ENCODE data around the gene TRAP1.

Gene TRAP1

GRCh38 chr16:3745751-3746355 is 28.5 kb upstream of the TRAP1 start:
- TF ChIP-seq TEAD4 (IDR thresholded peaks at IDR 0.05) (no peak), EP300 (IDR thresholded peaks at IDR 0.05; ENCODE audit: borderline replicate concordance) (no peak), TAF1 (IDR thresholded peaks at IDR 0.05; ENCODE audit: low read depth) (no peak), RAD21 (IDR thresholded peaks at IDR 0.05; ENCODE audit: low read depth) (no peak), CREB1 (IDR thresholded peaks at IDR 0.05; ENCODE audit: low read depth) (no peak), NFIC (IDR thresholded peaks at IDR 0.05) (no peak), FOXM1 (IDR thresholded peaks at IDR 0.05; ENCODE audit: borderline replicate concordance, low read depth) (no peak)

GRCh38 chr16:3744018-3744417 is 26.7 kb upstream of the TRAP1 start:
- TF ChIP-seq CREB1 (IDR thresholded peaks at IDR 0.05; ENCODE audit: low read depth) (no peak), CEBPB (IDR thresholded peaks at IDR 0.05) (no peak), YY1 (IDR thresholded peaks at IDR 0.05; ENCODE audit: low read depth) (no peak), ZBTB7A (IDR thresholded peaks at IDR 0.05; ENCODE audit: low read depth) (no peak), RAD21 (IDR thresholded peaks at IDR 0.05; ENCODE audit: low read depth) (no peak), TEAD4 (IDR thresholded peaks at IDR 0.05) (no peak), EP300 (IDR thresholded peaks at IDR 0.05; ENCODE audit: borderline replicate concordance) (no peak), TCF12 (IDR thresholded peaks at IDR 0.05; ENCODE audit: low read depth) (no peak), FOXM1 (IDR thresholded peaks at IDR 0.05; ENCODE audit: borderline replicate concordance, low read depth) (no peak), TAF1 (IDR thresholded peaks at IDR 0.05; ENCODE audit: low read depth) (no peak), NFIC (IDR thresholded peaks at IDR 0.05) (no peak), USF1 (IDR thresholded peaks at IDR 0.05) (no peak), EGR1 (IDR thresholded peaks at IDR 0.05) (no peak)
- TF ChIP-seq, protein P1, sequence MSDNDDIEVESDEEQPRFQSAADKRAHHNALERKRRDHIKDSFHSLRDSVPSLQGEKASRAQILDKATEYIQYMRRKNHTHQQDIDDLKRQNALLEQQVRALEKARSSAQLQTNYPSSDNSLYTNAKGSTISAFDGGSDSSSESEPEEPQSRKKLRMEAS (IDR thresholded peaks at IDR 0.05) = no peak
- TF ChIP-seq, protein P2, sequence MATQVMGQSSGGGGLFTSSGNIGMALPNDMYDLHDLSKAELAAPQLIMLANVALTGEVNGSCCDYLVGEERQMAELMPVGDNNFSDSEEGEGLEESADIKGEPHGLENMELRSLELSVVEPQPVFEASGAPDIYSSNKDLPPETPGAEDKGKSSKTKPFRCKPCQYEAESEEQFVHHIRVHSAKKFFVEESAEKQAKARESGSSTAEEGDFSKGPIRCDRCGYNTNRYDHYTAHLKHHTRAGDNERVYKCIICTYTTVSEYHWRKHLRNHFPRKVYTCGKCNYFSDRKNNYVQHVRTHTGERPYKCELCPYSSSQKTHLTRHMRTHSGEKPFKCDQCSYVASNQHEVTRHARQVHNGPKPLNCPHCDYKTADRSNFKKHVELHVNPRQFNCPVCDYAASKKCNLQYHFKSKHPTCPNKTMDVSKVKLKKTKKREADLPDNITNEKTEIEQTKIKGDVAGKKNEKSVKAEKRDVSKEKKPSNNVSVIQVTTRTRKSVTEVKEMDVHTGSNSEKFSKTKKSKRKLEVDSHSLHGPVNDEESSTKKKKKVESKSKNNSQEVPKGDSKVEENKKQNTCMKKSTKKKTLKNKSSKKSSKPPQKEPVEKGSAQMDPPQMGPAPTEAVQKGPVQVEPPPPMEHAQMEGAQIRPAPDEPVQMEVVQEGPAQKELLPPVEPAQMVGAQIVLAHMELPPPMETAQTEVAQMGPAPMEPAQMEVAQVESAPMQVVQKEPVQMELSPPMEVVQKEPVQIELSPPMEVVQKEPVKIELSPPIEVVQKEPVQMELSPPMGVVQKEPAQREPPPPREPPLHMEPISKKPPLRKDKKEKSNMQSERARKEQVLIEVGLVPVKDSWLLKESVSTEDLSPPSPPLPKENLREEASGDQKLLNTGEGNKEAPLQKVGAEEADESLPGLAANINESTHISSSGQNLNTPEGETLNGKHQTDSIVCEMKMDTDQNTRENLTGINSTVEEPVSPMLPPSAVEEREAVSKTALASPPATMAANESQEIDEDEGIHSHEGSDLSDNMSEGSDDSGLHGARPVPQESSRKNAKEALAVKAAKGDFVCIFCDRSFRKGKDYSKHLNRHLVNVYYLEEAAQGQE (IDR thresholded peaks at IDR 0.05; ENCODE audit: low read depth) = no peak

- no peak for TF ChIP-seq CREB1 (IDR thresholded peaks at IDR 0.05; ENCODE audit: low read depth)
- no peak for TF ChIP-seq RAD21 (IDR thresholded peaks at IDR 0.05; ENCODE audit: low read depth)
- TF ChIP-seq YY1 (IDR thresholded peaks at IDR 0.05; ENCODE audit: low read depth) = no peak
- no peak for TF ChIP-seq TEAD4 (IDR thresholded peaks at IDR 0.05)
- TF ChIP-seq, protein P2 (IDR thresholded peaks at IDR 0.05; ENCODE audit: low read depth) = no peak
- TF ChIP-seq EGR1 (IDR thresholded peaks at IDR 0.05) = no peak
- no peak for TF ChIP-seq TAF1 (IDR thresholded peaks at IDR 0.05; ENCODE audit: low read depth)
- no peak for TF ChIP-seq NFIC (IDR thresholded peaks at IDR 0.05)
- TF ChIP-seq, protein P1 (IDR thresholded peaks at IDR 0.05) = no peak
- no peak for TF ChIP-seq TCF12 (IDR thresholded peaks at IDR 0.05; ENCODE audit: low read depth)
- TF ChIP-seq FOXM1 (IDR thresholded peaks at IDR 0.05; ENCODE audit: borderline replicate concordance, low read depth) = no peak
Observed at GRCh38 chr16:3740934-3741333, 23.6 kb upstream of the TRAP1 start.

DNA sequence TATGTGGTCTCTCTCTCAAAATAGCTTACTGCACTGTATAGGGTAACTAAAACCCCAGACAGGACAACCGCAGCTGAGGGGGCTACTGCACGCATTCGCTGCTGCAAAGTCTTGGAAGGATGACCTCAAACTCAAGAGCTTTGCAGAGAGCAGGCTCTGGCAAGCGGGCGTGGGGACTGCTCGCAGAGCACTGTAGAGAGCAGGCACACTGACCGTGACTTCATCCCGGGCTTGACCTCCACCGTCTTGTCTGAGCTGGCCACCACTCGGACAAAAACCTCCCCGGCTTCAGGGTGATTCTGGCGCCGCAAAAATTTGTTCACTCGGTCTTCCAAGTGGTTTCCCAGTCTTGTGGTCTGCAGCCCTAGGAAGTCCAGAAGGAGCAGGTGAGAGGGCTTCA is 22.9 kb upstream of the TRAP1 start:
- TF ChIP-seq EGR1 (IDR thresholded peaks at IDR 0.05) (no peak), TAF1 (IDR thresholded peaks at IDR 0.05; ENCODE audit: low read depth) (no peak), CEBPB (IDR thresholded peaks at IDR 0.05) (no peak), CREB1 (IDR thresholded peaks at IDR 0.05; ENCODE audit: low read depth) (no peak), RAD21 (IDR thresholded peaks at IDR 0.05; ENCODE audit: low read depth) (no peak), FOXM1 (IDR thresholded peaks at IDR 0.05; ENCODE audit: borderline replicate concordance, low read depth) (no peak), TCF12 (IDR thresholded peaks at IDR 0.05; ENCODE audit: low read depth) (no peak), NFIC (IDR thresholded peaks at IDR 0.05) (no peak), YY1 (IDR thresholded peaks at IDR 0.05; ENCODE audit: low read depth) (no peak)
- TF ChIP-seq, protein P1 (IDR thresholded peaks at IDR 0.05) = no peak
- TF ChIP-seq, protein P2 (IDR thresholded peaks at IDR 0.05; ENCODE audit: low read depth) = no peak
